MM.1S (cell line): ENCODE measurements around the gene TEX2.

ENCODE experiments used
- DNase-seq: peaks from one replicate; pipeline ENCODE4 v3.0.0-alpha.2; 2015
- H2AFZ ChIP-seq: fragments of 300-600 bp; sonication (generic); 2 replicates; pipeline ENCODE4 v1.6.0; 2016; ENCODE audit warnings: antibody characterized with exemption, low read length
- H3F3A ChIP-seq: fragments of 300-600 bp; sonication (generic); 2 replicates; pipeline ENCODE4 v1.6.1; 2016; ENCODE audit warnings: mild to moderate bottlenecking, antibody characterized with exemption, low read length, moderate library complexity, mixed read lengths; ENCODE audit not compliant: insufficient read depth
- H3K27ac ChIP-seq: fragments of 300-600 bp; sonication (generic); 2 replicates; pipeline ENCODE4 v1.5.1; 2016; ENCODE audit warnings: mild to moderate bottlenecking, low read length
- H3K27me3 ChIP-seq: fragments of 300-600 bp; sonication (generic); replicated peaks from 2 replicates; pipeline ENCODE4 v1.6.0; 2016; ENCODE audit warnings: low read length; ENCODE audit not compliant: insufficient read depth
- H3K36me3 ChIP-seq: fragments of 300-600 bp; sonication (generic); replicated peaks from 2 replicates; pipeline ENCODE4 v1.6.1; 2016; ENCODE audit warnings: mild to moderate bottlenecking, low read length, mixed read lengths; ENCODE audit not compliant: insufficient read depth
- H3K4me1 ChIP-seq: fragments of 300-600 bp; sonication (generic); 2 replicates; pipeline ENCODE4 v1.6.1; 2016; ENCODE audit warnings: low read length, mixed read lengths
- H3K4me2 ChIP-seq: fragments of 300-600 bp; sonication (generic); 2 replicates; pipeline ENCODE4 v1.6.0; 2016; ENCODE audit warnings: low read depth, low read length
- H3K4me3 ChIP-seq: fragments of 300-600 bp; sonication (generic); 2 replicates; pipeline ENCODE4 v1.5.1; 2016; ENCODE audit warnings: low read length, mixed read lengths
- H3K79me2 ChIP-seq: fragments of 300-600 bp; sonication (generic); 2 replicates; pipeline ENCODE4 v1.6.1; 2016; ENCODE audit warnings: mixed run types, low read length, mixed read lengths
- H3K9ac ChIP-seq: fragments of 300-600 bp; sonication (generic); 2 replicates; pipeline ENCODE4 v1.6.1; 2016; ENCODE audit warnings: low read length, mixed read lengths
- H3K9me2 ChIP-seq: fragments of 300-600 bp; sonication (generic); replicated peaks from 2 replicates; pipeline ENCODE4 v1.6.1; 2016; ENCODE audit warnings: mild to moderate bottlenecking, low read length, mixed read lengths; ENCODE audit not compliant: insufficient read depth
- H3K9me3 ChIP-seq: fragments of 300-600 bp; sonication (generic); replicated peaks from 2 replicates; pipeline ENCODE4 v1.6.1; 2016; ENCODE audit warnings: mild to moderate bottlenecking, low read length, mixed read lengths; ENCODE audit not compliant: insufficient read depth
- H4K20me1 ChIP-seq: fragments of 300-600 bp; sonication (generic); 2 replicates; pipeline ENCODE4 v1.6.1; 2016; ENCODE audit warnings: mild to moderate bottlenecking, low read length, moderate library complexity, mixed read lengths; ENCODE audit not compliant: insufficient read depth
- CTCF ChIP-seq: fragments of 300-600 bp; sonication (generic); IDR thresholded peaks from 2 replicates; pipeline ENCODE4 v1.5.1; 2016; ENCODE audit warnings: antibody characterized with exemption, low read length, mixed read lengths
- EZH2 ChIP-seq: fragments of 300-600 bp; sonication (generic); optimal IDR thresholded peaks from 2 replicates; pipeline ENCODE3; 2017; ENCODE audit warnings: low read depth, mild to moderate bottlenecking, antibody characterized with exemption, low read length, mixed read lengths
- EZH2phosphoT487 ChIP-seq: fragments of 300-600 bp; sonication (generic); IDR thresholded peaks from 2 replicates; pipeline ENCODE4 v1.6.1; 2018; ENCODE audit warnings: antibody characterized with exemption, low read length

TEX2 gene

GRCh38 chr17:64164596-64165285 lies 98.3 kb downstream of the TEX2 start:
- no peak for TF ChIP-seq EZH2
- TF ChIP-seq EZH2phosphoT487 = no peak
- no peak for TF ChIP-seq CTCF
- no peaks in the 10 kb centered on the region for H3F3A ChIP-seq
- no peak for DNase-seq
- no peaks in the 10 kb centered on the region for H3K4me1 ChIP-seq
- no peak overlapping the region for H3K9ac ChIP-seq
- H4K20me1 ChIP-seq = no peaks in the 10 kb centered on the region
- no peak overlapping the region for H3K27ac ChIP-seq
- no peak overlapping the region for H3K4me3 ChIP-seq
- H3K4me2 ChIP-seq = no peak overlapping the region
- no peaks in the 10 kb centered on the region for H3K9me3 ChIP-seq
- H3K27me3 ChIP-seq = no peaks in the 10 kb centered on the region
- no peaks in the 10 kb centered on the region for H3K36me3 ChIP-seq
- no peaks in the 10 kb centered on the region for H3K9me2 ChIP-seq
- H2AFZ ChIP-seq = no peak overlapping the region
- H3K79me2 ChIP-seq = no peaks in the 10 kb centered on the region

- Histone ChIP-seq H3K9ac (no peak overlapping the region), H3K9me2 (no peaks in the 10 kb centered on the region), H3K36me3 (no peaks in the 10 kb centered on the region)
Observed at GRCh38 chr17:64163468-64163867, 99.6 kb downstream of the TEX2 start.

GRCh38 chr17:64162554-64162953 lies 100.5 kb downstream of the TEX2 start:
- no peaks in the 10 kb centered on the region for H3K36me3 ChIP-seq

More at GRCh38 chr17:64163468-64163867, 99.6 kb downstream of the TEX2 start:
- H3K9me3 ChIP-seq = no peaks in the 10 kb centered on the region
- H3F3A ChIP-seq = no peaks in the 10 kb centered on the region
- no peaks in the 10 kb centered on the region for H3K79me2 ChIP-seq
- H3K27me3 ChIP-seq = no peaks in the 10 kb centered on the region
- no peak overlapping the region for H3K4me3 ChIP-seq
- no peak overlapping the region for H3K4me2 ChIP-seq
- DNase-seq = no peak
- TF ChIP-seq CTCF (no peak), EZH2phosphoT487 (no peak), EZH2 (no peak)
- no peak overlapping the region for H3K27ac ChIP-seq
- no peaks in the 10 kb centered on the region for H3K4me1 ChIP-seq
- H4K20me1 ChIP-seq = no peaks in the 10 kb centered on the region
- no peak overlapping the region for H2AFZ ChIP-seq

More at GRCh38 chr17:64162554-64162953, 100.5 kb downstream of the TEX2 start:
- no peak for DNase-seq
- Histone ChIP-seq H3K9ac (no peak overlapping the region), H3K4me2 (no peak overlapping the region), H2AFZ (no peak overlapping the region), H4K20me1 (no peaks in the 10 kb centered on the region), H3F3A (no peaks in the 10 kb centered on the region), H3K79me2 (no peaks in the 10 kb centered on the region), H3K9me3 (no peaks in the 10 kb centered on the region), H3K27me3 (no peaks in the 10 kb centered on the region), H3K4me3 (no peak overlapping the region), H3K4me1 (no peaks in the 10 kb centered on the region), H3K9me2 (no peaks in the 10 kb centered on the region), H3K27ac (no peak overlapping the region)
- no peak for TF ChIP-seq EZH2
- TF ChIP-seq EZH2phosphoT487 = no peak
- TF ChIP-seq CTCF = no peak
